Lung (tissue), 12 donors: ENCODE measurements around the gene PCNT. TPM values are rescaled to one million over a fixed set of nuclear protein-coding genes. Genes with fewer than 3 reads are reported as not detected.

Experiments
- ATAC-seq: fragments of 200-7000 bp; cut with Tn5 transposase; one replicate; pipeline ENCODE4 v1.9.1; 2020; ENCODE audit warnings: moderate number of reproducible peaks; ENCODE audit not compliant: insufficient read depth, low FRiP score
- DNase-seq, 3 donors: peaks; one replicate each; pipeline ENCODE4 v3.0.0-alpha.2; 2013 to 2017
- H3K27ac ChIP-seq, 2 donors: one replicate each; pipeline ENCODE4 v1.5.1; 2013; ENCODE audit warnings: mild to moderate bottlenecking in 2 of 2, moderate library complexity in 2 of 2, control low read depth in 1 of 2, inconsistent platforms in 1 of 2, low read depth in 1 of 2, low read length in 1 of 2
- H3K27me3 ChIP-seq, 3 donors: one replicate each; pipeline ENCODE4 v1.5.1; 2013; ENCODE audit warnings: low read length in 2 of 3; ENCODE audit not compliant: control insufficient read depth in 3 of 3, insufficient read depth in 3 of 3
- H3K36me3 ChIP-seq, 4 donors: one replicate each; pipeline ENCODE4 v1.5.1; 2013; ENCODE audit warnings: low read length in 4 of 4, mild to moderate bottlenecking in 1 of 4, moderate library complexity in 1 of 4; ENCODE audit not compliant: control insufficient read depth in 4 of 4, insufficient read depth in 4 of 4
- H3K4me1 ChIP-seq, 5 donors: one replicate each; pipeline ENCODE4 v1.5.1; 2013; ENCODE audit warnings: low read length in 5 of 5, mild to moderate bottlenecking in 2 of 5, moderate library complexity in 1 of 5; ENCODE audit not compliant: control insufficient read depth in 5 of 5, insufficient read depth in 5 of 5
- H3K4me3 ChIP-seq: one replicate; pipeline ENCODE4 v1.5.1; 2013; ENCODE audit warnings: mild to moderate bottlenecking, control low read depth, moderate library complexity
- H3K9ac ChIP-seq, 2 donors: one replicate each; pipeline ENCODE4 v1.5.1; 2013; ENCODE audit warnings: low read length in 2 of 2, control low read depth in 1 of 2; ENCODE audit not compliant: insufficient read depth in 1 of 2
- H3K9me3 ChIP-seq, 4 donors: one replicate each; pipeline ENCODE4 v1.5.1; 2013; ENCODE audit warnings: low read length in 3 of 4, mild to moderate bottlenecking in 1 of 4, moderate library complexity in 1 of 4; ENCODE audit not compliant: control insufficient read depth in 4 of 4, insufficient read depth in 3 of 4
- WGBS, 2 donors: extraction: QIAGEN DNeasy Blood & Tissue Kit; methylation state at CpG; one replicate each; pipeline ENCODE4 v1.1.7; 2013; 5-methylcytosine and 5-hydroxymethylcytosine counted together
- polyA plus RNA-seq, 2 donors: library from polyadenylated mRNA; stranded (reverse); fragments of 200-250 nt; gene quantifications; one replicate each; pipeline ENCODE4 v1.2.1, GENCODE V29; 2013
- total RNA-seq, 2 donors: library from RNA; depleted of rRNA in 1 of 2; stranded (reverse); fragments of >200 nt in 1 of 2; gene quantifications; one replicate each; pipeline ENCODE4 v1.2.1, GENCODE V29; 2014 to 2021
- TF ChIP-seq, protein P1 (sequence below): IDR thresholded peaks from 2 replicates; pipeline ENCODE4 v1.5.1; 2012; ENCODE audit warnings: mild to moderate bottlenecking; ENCODE audit errors: control extremely low read depth, extremely low read depth
- donor health status: control.
- donor health status: control.
- donor health status: Bipolar disorder and iron deficiency.
- donor health status: healthy.
- donor health status: DM: yes; HTN: yes; CAD: no.

Gene PCNT
- total and polyA plus RNA-seq, 4 donors = 9.8 to 37.2 (median 18.5) TPM

DNA sequence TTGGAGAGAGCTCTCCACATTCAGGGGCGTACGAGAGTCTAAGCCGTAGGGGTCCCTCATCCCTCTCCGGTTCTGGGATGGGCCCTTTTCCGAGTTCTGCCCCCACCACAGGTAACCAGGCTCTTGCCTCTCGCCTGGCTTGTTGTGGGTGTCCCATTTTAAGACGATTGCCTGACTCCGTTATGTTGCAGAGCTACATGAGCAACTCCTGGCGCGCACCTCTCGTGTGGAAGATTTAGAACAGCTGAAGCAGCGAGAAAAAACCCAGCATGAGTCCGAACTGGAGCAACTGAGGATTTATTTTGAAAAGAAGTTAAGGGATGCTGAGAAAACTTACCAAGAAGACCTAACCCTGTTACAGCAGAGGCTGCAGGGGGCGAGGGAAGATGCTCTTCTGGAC is 29.0 kb downstream of the PCNT start:
- TF ChIP-seq, protein P1, sequence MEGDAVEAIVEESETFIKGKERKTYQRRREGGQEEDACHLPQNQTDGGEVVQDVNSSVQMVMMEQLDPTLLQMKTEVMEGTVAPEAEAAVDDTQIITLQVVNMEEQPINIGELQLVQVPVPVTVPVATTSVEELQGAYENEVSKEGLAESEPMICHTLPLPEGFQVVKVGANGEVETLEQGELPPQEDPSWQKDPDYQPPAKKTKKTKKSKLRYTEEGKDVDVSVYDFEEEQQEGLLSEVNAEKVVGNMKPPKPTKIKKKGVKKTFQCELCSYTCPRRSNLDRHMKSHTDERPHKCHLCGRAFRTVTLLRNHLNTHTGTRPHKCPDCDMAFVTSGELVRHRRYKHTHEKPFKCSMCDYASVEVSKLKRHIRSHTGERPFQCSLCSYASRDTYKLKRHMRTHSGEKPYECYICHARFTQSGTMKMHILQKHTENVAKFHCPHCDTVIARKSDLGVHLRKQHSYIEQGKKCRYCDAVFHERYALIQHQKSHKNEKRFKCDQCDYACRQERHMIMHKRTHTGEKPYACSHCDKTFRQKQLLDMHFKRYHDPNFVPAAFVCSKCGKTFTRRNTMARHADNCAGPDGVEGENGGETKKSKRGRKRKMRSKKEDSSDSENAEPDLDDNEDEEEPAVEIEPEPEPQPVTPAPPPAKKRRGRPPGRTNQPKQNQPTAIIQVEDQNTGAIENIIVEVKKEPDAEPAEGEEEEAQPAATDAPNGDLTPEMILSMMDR = no peak
- 94% methylated on average over 14 of the region's 14 CpGs for WGBS, 2 donors

DNA sequence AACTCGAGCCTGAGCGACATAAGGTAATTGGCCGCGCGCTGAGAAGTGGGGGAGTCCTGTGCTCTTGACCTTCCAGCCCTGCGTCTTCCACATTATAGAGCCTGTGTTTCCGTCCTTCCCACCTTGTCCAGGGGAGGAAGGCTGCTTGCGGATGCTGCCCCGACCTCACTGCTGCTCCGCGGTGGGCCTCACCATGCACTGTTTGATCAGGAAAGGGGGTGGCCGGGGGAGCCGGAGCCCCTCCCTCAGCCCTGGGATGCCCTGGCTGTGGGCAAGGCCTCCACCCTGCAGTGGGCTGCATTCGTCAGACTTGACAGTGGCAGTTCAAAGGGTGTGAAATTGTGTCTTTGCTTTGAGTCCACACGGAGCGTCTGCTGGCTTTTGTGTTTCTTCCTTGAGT is 30.1 kb downstream of the PCNT start:
- ATAC-seq (no peak), DNase-seq (no peak)
- H3K36me3 ChIP-seq = peaks cover 14 to 74% (median 34%) of the 10 kb centered on the region in 4 donors
- H3K9me3 ChIP-seq = no peaks in the 10 kb centered on the region
- TF ChIP-seq, protein P1 = no peak
- H3K27ac ChIP-seq = no peak overlapping the region
- H3K27me3 ChIP-seq = no peaks in the 10 kb centered on the region
- no peaks in the 10 kb centered on the region for H3K4me1 ChIP-seq
- no peak overlapping the region for H3K4me3 ChIP-seq
- 94 to 96% methylated on average over 16 of the region's 16 CpGs for WGBS, 2 donors
- H3K9ac ChIP-seq = no peak overlapping the region

More for the DNA sequence above, 29.0 kb downstream of the PCNT start:
- Histone ChIP-seq H3K9me3 (no peaks in the 10 kb centered on the region), H3K4me3 (no peak overlapping the region), H3K4me1 (no peaks in the 10 kb centered on the region), H3K27ac (no peak overlapping the region), H3K27me3 (no peaks in the 10 kb centered on the region), H3K36me3 (peaks cover 15 to 76% (median 34%) of the 10 kb centered on the region in 4 donors), H3K9ac (no peak overlapping the region)
- ATAC-seq (no peak), DNase-seq (no peak)

GRCh38 chr21:46354518-46354917 is 30.6 kb downstream of the PCNT start:
- WGBS, 2 donors = 97% methylated on average over 13 of the region's 13 CpGs
- no peaks in the 10 kb centered on the region for H3K27me3 ChIP-seq
- H3K27ac ChIP-seq = no peak overlapping the region
- DNase-seq (no peak), ATAC-seq (no peak)
- H3K9me3 ChIP-seq = no peaks in the 10 kb centered on the region
- H3K4me3 ChIP-seq = no peak overlapping the region
- TF ChIP-seq, protein P1 = no peak
- peaks cover 12 to 72% (median 31%) of the 10 kb centered on the region in 4 donors for H3K36me3 ChIP-seq
- no peak overlapping the region for H3K9ac ChIP-seq
- no peaks in the 10 kb centered on the region for H3K4me1 ChIP-seq
